Uterus (tissue), 2 donors: ENCODE measurements around the gene BACE2.

Experiments
- CTCF ChIP-seq, 4 experiments: fragments of 200-600 bp in 2 of 4; fragments of 450-650 bp in 2 of 4; sonication (generic) in 2 of 4; IDR thresholded peaks; one replicate each; pipeline ENCODE4 v1.5.1; 2016 to 2019; ENCODE audit warnings: antibody characterized with exemption in 4 of 4, mild to moderate bottlenecking in 2 of 4, moderate library complexity in 1 of 4
- POLR2A ChIP-seq, 2 donors: fragments of 450-650 bp; IDR thresholded peaks; one replicate each; pipeline ENCODE4 v1.6.1; 2016; ENCODE audit warnings: antibody characterized with exemption in 2 of 2, mild to moderate bottlenecking in 1 of 2, moderate library complexity in 1 of 2

DNA sequence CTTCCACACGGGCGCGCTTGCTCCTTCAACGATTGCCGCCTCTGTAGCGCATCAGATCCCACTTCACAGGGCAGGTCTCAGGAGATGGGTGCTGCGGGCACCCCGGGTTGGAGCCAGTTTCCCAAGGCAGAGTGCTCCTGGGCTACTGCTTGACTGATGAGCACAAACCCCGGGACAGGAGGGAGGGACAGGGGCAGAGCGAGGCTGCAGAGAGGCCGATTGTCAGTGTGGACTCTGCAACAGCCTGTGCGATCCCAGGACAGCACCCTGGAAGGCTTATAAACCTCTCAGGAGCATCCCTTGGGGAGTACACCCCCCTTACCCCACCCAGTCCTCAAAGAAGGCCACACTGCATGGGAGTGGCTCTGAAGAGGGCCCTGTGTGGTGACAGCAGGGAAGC is 28.0 kb upstream of the BACE2 start:
- TF ChIP-seq POLR2A (IDR thresholded peaks at IDR 0.05) (no peak), CTCF (IDR thresholded peaks at IDR 0.05) (no peak)
